Measurements from ENCODE around the gene GPR63. TPM values are rescaled to one million over a fixed set of nuclear protein-coding genes. Genes with fewer than 3 reads are reported as not detected.

GPR63 gene
- total RNA-seq, 1 experiment from 2014 or later = 2.2 TPM

GRCh38 chr6:96760153-96760687 lies 77.1 kb downstream of the GPR63 start:
- DNase-seq (ENCODE audit: low spot score) = no peak

GRCh38 chr6:96755096-96755495 lies 82.2 kb downstream of the GPR63 start:
- DNase-seq (ENCODE audit: low spot score) = no peak

GRCh38 chr6:96749891-96750290 lies 87.4 kb downstream of the GPR63 start:
- DNase-seq (ENCODE audit: low spot score) = no peak

Other genes with a start within 250 kb of the GPR63 start
- 43.1 and 69.3 TPM in 2 replicates for gene NDUFAF4, start 60.4 kb upstream of the GPR63 start, total RNA-seq (2014; rRNA removed; shearing (Covaris generic))
- 0.10 and 0.37 TPM in 2 replicates for gene KLHL32, start 87.3 kb upstream of the GPR63 start, total RNA-seq (2014; rRNA removed; shearing (Covaris generic))